Vagina (tissue), 2 donors: ENCODE data around the gene MLN. TPM values are rescaled to one million over a fixed set of nuclear protein-coding genes. Genes with fewer than 3 reads are reported as not detected.

Source experiments
- DNase-seq, 2 donors: peaks; one replicate each; pipeline ENCODE4 v3.0.0-alpha.2; 2017; ENCODE audit errors: extremely low spot score in 2 of 2
- H3K27ac ChIP-seq: fragments of 200-600 bp; sonication (generic); one replicate; pipeline ENCODE4 v1.5.1; 2019
- H3K27me3 ChIP-seq: fragments of 200-600 bp; sonication (generic); one replicate; pipeline ENCODE4 v1.5.1; 2019
- H3K36me3 ChIP-seq, 2 donors: fragments of 200-600 bp; sonication (generic); one replicate each; pipeline ENCODE4 v1.5.1; 2017 to 2019
- H3K4me1 ChIP-seq: fragments of 200-600 bp; sonication (generic); one replicate; pipeline ENCODE4 v1.5.1; 2019
- H3K4me3 ChIP-seq, 2 donors: fragments of 200-600 bp; sonication (generic); 1 replicate in 1 of 2; 2 replicates in 1 of 2; pipeline ENCODE4 v1.5.1; 2016 to 2019
- H3K9me3 ChIP-seq: fragments of 200-600 bp; sonication (generic); one replicate; pipeline ENCODE4 v1.5.1; 2019
- CTCF ChIP-seq, 3 experiments: fragments of 450-650 bp in 2 of 3; fragments of 200-600 bp in 1 of 3; sonication (generic) in 1 of 3; IDR thresholded peaks; one replicate each; pipeline ENCODE4 v1.5.1; 2017 to 2019; ENCODE audit warnings: antibody characterized with exemption in 3 of 3, mild to moderate bottlenecking in 2 of 3, moderate library complexity in 2 of 3
- POLR2A ChIP-seq, 2 donors: fragments of 450-650 bp; IDR thresholded peaks; one replicate each; pipeline ENCODE4 v1.6.1; 2017; ENCODE audit warnings: antibody characterized with exemption in 2 of 2, mild to moderate bottlenecking in 2 of 2, moderate library complexity in 2 of 2
- POLR2AphosphoS5 ChIP-seq, 2 donors: sonication (generic); formaldehyde crosslinking; IDR thresholded peaks; one replicate each; pipeline ENCODE4 v1.9.0; 2017; ENCODE audit warnings: antibody characterized with exemption in 2 of 2, mild to moderate bottlenecking in 2 of 2, low read depth in 1 of 2; ENCODE audit not compliant: insufficient read depth in 1 of 2
- intact Hi-C: fragments of 100-400 bp; cut with DNase I; formaldehyde crosslinking; loops from one replicate; pipeline ENCODE4 v1.15.1; 2023
- total RNA-seq: library from RNA; depleted of rRNA; stranded (reverse); fragments of >200 nt; gene quantifications from one replicate; pipeline ENCODE4 v1.2.3, GENCODE V29; 2016

The MLN gene
- total RNA-seq, 1 donor from 2014 or later: not detected

- intact Hi-C loops: no loop called here
- Histone ChIP-seq H3K4me3 (no peak overlapping the region), H3K27me3 (no peaks in the 10 kb centered on the region), H3K36me3 (no peaks in the 10 kb centered on the region), H3K9me3 (no peaks in the 10 kb centered on the region), H3K4me1 (peaks cover 22% of the 10 kb centered on the region), H3K27ac (no peak overlapping the region)
- no peak for DNase-seq
- TF ChIP-seq CTCF (IDR thresholded peaks at IDR 0.05) (no peak), POLR2A (IDR thresholded peaks at IDR 0.05) (no peak), POLR2AphosphoS5 (IDR thresholded peaks at IDR 0.05; ENCODE audit: insufficient read depth in 1 of 2, low read depth in 1 of 2) (no peak)
These were observed 45.0 kb downstream of the MLN start for GRCh38 chr6:33758815-33759216.

GRCh38 chr6:33757906-33758305 is 45.9 kb downstream of the MLN start:
- Histone ChIP-seq H3K4me1 (peaks cover 21% of the 10 kb centered on the region), H3K9me3 (no peaks in the 10 kb centered on the region), H3K36me3 (no peaks in the 10 kb centered on the region), H3K27ac (no peak overlapping the region), H3K27me3 (no peaks in the 10 kb centered on the region), H3K4me3 (no peak overlapping the region)
- no peak for DNase-seq
- no peak for TF ChIP-seq POLR2A (IDR thresholded peaks at IDR 0.05)
- TF ChIP-seq CTCF (IDR thresholded peaks at IDR 0.05): no peak
- intact Hi-C loops: no loop called here

GRCh38 chr6:33757113-33757512 is 46.7 kb downstream of the MLN start:
- no peak for TF ChIP-seq POLR2A (IDR thresholded peaks at IDR 0.05)
- no peak for TF ChIP-seq CTCF (IDR thresholded peaks at IDR 0.05)
- no peak for TF ChIP-seq POLR2AphosphoS5 (IDR thresholded peaks at IDR 0.05; ENCODE audit: insufficient read depth in 1 of 2, low read depth in 1 of 2)
- H3K27me3 ChIP-seq: no peaks in the 10 kb centered on the region
- peaks cover 19% of the 10 kb centered on the region for H3K4me1 ChIP-seq
- H3K36me3 ChIP-seq: no peaks in the 10 kb centered on the region
- intact Hi-C loops: no loop called here
- DNase-seq: no peak
- no peak overlapping the region for H3K27ac ChIP-seq
- H3K9me3 ChIP-seq: no peaks in the 10 kb centered on the region
- H3K4me3 ChIP-seq: no peak overlapping the region

- Histone ChIP-seq H3K27me3 (no peaks in the 10 kb centered on the region), H3K4me3 (no peak overlapping the region), H3K4me1 (peaks cover 19% of the 10 kb centered on the region), H3K36me3 (no peaks in the 10 kb centered on the region), H3K27ac (no peak overlapping the region), H3K9me3 (no peaks in the 10 kb centered on the region)
- DNase-seq: no peak
- TF ChIP-seq POLR2AphosphoS5 (IDR thresholded peaks at IDR 0.05; ENCODE audit: insufficient read depth in 1 of 2, low read depth in 1 of 2) (no peak), POLR2A (IDR thresholded peaks at IDR 0.05) (no peak)
- intact Hi-C loops: no loop called here
These were observed 47.4 kb downstream of the MLN start for GRCh38 chr6:33756211-33756954.

GRCh38 chr6:33755070-33755869 is 48.5 kb downstream of the MLN start:
- Histone ChIP-seq H3K9me3 (no peaks in the 10 kb centered on the region), H3K27ac (no peak overlapping the region), H3K27me3 (no peaks in the 10 kb centered on the region), H3K36me3 (no peaks in the 10 kb centered on the region), H3K4me3 (no peak overlapping the region), H3K4me1 (peaks cover 24% of the 10 kb centered on the region)
- TF ChIP-seq POLR2A (IDR thresholded peaks at IDR 0.05) (no peak), POLR2AphosphoS5 (IDR thresholded peaks at IDR 0.05; ENCODE audit: insufficient read depth in 1 of 2, low read depth in 1 of 2) (no peak), CTCF (IDR thresholded peaks at IDR 0.05) (no peak)
- DNase-seq: no peak
- intact Hi-C loops: no loop called here
